RWPE2 (cell line): Measurements from ENCODE around the gene SLC52A3.

Source experiments
- ATAC-seq: fragments of 200-7000 bp; cut with Tn5 transposase; 3 replicates; pipeline ENCODE4 v1.9.1; 2021; ENCODE audit warnings: low read depth
- DNase-seq: peaks from one replicate; pipeline ENCODE4 v3.0.0-alpha.2; 2020; ENCODE audit warnings: low spot score
- H3K27ac ChIP-seq: fragments of 450-650 bp; 2 replicates; pipeline ENCODE4 v1.5.1; 2017; ENCODE audit warnings: mild to moderate bottlenecking; ENCODE audit not compliant: poor library complexity, severe bottlenecking
- H3K27me3 ChIP-seq: fragments of 250-450 bp; sonication (Bioruptor Pico); 2 replicates; pipeline ENCODE4 v1.5.1; 2021; ENCODE audit warnings: mild to moderate bottlenecking, moderate library complexity; ENCODE audit not compliant: insufficient read depth, poor library complexity, severe bottlenecking
- H3K36me3 ChIP-seq: fragments of 250-450 bp; sonication (Bioruptor Pico); 2 replicates; pipeline ENCODE4 v1.5.1; 2020; ENCODE audit warnings: low read depth, mild to moderate bottlenecking, moderate library complexity
- H3K4me1 ChIP-seq: fragments of 250-450 bp; sonication (Bioruptor Pico); 2 replicates; pipeline ENCODE4 v1.5.1; 2021; ENCODE audit warnings: mild to moderate bottlenecking, moderate library complexity; ENCODE audit not compliant: insufficient read depth, poor library complexity, severe bottlenecking
- H3K4me3 ChIP-seq: fragments of 250-450 bp; sonication (Bioruptor Pico); 2 replicates; pipeline ENCODE4 v1.5.1; 2021; ENCODE audit warnings: mild to moderate bottlenecking, moderate library complexity; ENCODE audit not compliant: severe bottlenecking
- H3K9me3 ChIP-seq: fragments of 250-450 bp; sonication (Bioruptor Pico); 2 replicates; pipeline ENCODE4 v1.5.1; 2021; ENCODE audit warnings: mild to moderate bottlenecking, moderate library complexity; ENCODE audit not compliant: severe bottlenecking
- CTCF ChIP-seq: fragments of 450-650 bp; IDR thresholded peaks from one replicate; pipeline ENCODE4 v1.5.1; 2017; ENCODE audit warnings: mild to moderate bottlenecking, moderate library complexity; ENCODE audit not compliant: poor library complexity, severe bottlenecking

Gene SLC52A3

GRCh38 chr20:757506-757905 is 10.8 kb downstream of the SLC52A3 start:
- Histone ChIP-seq H3K27me3 (no peaks in the 10 kb centered on the region), H3K27ac (no peak overlapping the region), H3K4me1 (no peaks in the 10 kb centered on the region), H3K36me3 (no peaks in the 10 kb centered on the region), H3K9me3 (no peaks in the 10 kb centered on the region), H3K4me3 (no peak overlapping the region)
- ATAC-seq (no peak; the same call in 2 of the 3 replicates), DNase-seq (no peak)
- no peak for TF ChIP-seq CTCF

- Histone ChIP-seq H3K27me3 (no peaks in the 10 kb centered on the region), H3K4me1 (no peaks in the 10 kb centered on the region), H3K9me3 (no peaks in the 10 kb centered on the region), H3K4me3 (no peak overlapping the region), H3K36me3 (no peaks in the 10 kb centered on the region), H3K27ac (no peak overlapping the region)
- DNase-seq, result no peak
- no peak for TF ChIP-seq CTCF
- ATAC-seq, result no peak
Measured at GRCh38 chr20:755941-756340, 12.4 kb downstream of the SLC52A3 start.

GRCh38 chr20:754904-755303 is 13.4 kb downstream of the SLC52A3 start:
- ATAC-seq, result no peak

GRCh38 chr20:753897-754635 is 14.2 kb downstream of the SLC52A3 start:
- DNase-seq (no peak), ATAC-seq (no peak)
- Histone ChIP-seq H3K4me3 (no peak overlapping the region), H3K36me3 (no peaks in the 10 kb centered on the region), H3K9me3 (no peaks in the 10 kb centered on the region), H3K27ac (no peak overlapping the region), H3K4me1 (no peaks in the 10 kb centered on the region), H3K27me3 (no peaks in the 10 kb centered on the region)
- TF ChIP-seq CTCF, result no peak

More at GRCh38 chr20:754904-755303, 13.4 kb downstream of the SLC52A3 start:
- no peak overlapping the region for H3K4me3 ChIP-seq
- no peak for TF ChIP-seq CTCF
- no peaks in the 10 kb centered on the region for H3K9me3 ChIP-seq
- no peaks in the 10 kb centered on the region for H3K4me1 ChIP-seq
- DNase-seq, result no peak
- H3K27me3 ChIP-seq, result no peaks in the 10 kb centered on the region
- no peak overlapping the region for H3K27ac ChIP-seq
- no peaks in the 10 kb centered on the region for H3K36me3 ChIP-seq

GRCh38 chr20:753136-753535 is 15.2 kb downstream of the SLC52A3 start:
- no peaks in the 10 kb centered on the region for H3K36me3 ChIP-seq
- no peak overlapping the region for H3K4me3 ChIP-seq
- H3K4me1 ChIP-seq, result no peaks in the 10 kb centered on the region
- no peak for DNase-seq
- H3K27me3 ChIP-seq, result no peaks in the 10 kb centered on the region
- no peak for ATAC-seq
- no peak for TF ChIP-seq CTCF
- H3K9me3 ChIP-seq, result no peaks in the 10 kb centered on the region
- H3K27ac ChIP-seq, result no peak overlapping the region
